Spleen (tissue), 7 donors: ENCODE measurements around the gene AMN.

ENCODE experiments used
- CTCF ChIP-seq, 11 experiments: fragments of 200-600 bp in 7 of 11; fragments of 450-650 bp in 4 of 11; sonication (generic) in 4 of 11; IDR thresholded peaks in 8 of 11; conservative IDR thresholded peaks in 3 of 11; 1 replicate in 7 of 11; 2 replicates in 4 of 11; pipeline versions ENCODE4 v1.4.0 to v1.8.0; 2016 to 2021; ENCODE audit warnings: antibody characterized with exemption in 11 of 11, inconsistent platforms in 4 of 11, mild to moderate bottlenecking in 1 of 11
- POLR2AphosphoS5 ChIP-seq, 3 donors: sonication (generic); formaldehyde crosslinking; IDR thresholded peaks; one replicate each; pipeline ENCODE4 v1.5.1; 2017; ENCODE audit warnings: antibody characterized with exemption in 3 of 3
- donor health status: DM: no; HTN: no; CAD: no; lungs with moderate emphysema.
- donor health status: DM: no; HTN: no; CAD: no.
- donor health status: DM: no; HTN: no; CAD: no.

- TF ChIP-seq CTCF (IDR thresholded peaks at IDR 0.05 in 8 of 11, conservative IDR thresholded peaks at IDR 0.05 in 3 of 11) (no peak), POLR2AphosphoS5 (IDR thresholded peaks at IDR 0.05) (no peak)
These were observed 5.5 kb downstream of the AMN start for GRCh38 chr14:102927878-102928411.
